ENCODE results near the gene DDX21. TPM values are rescaled to one million over a fixed set of nuclear protein-coding genes. Genes with fewer than 3 reads are reported as not detected.

The DDX21 gene
- total and polyA plus RNA-seq, 3 donors from 2014 or later = 38.3 to 51.3 (median 47.9) TPM

DNA sequence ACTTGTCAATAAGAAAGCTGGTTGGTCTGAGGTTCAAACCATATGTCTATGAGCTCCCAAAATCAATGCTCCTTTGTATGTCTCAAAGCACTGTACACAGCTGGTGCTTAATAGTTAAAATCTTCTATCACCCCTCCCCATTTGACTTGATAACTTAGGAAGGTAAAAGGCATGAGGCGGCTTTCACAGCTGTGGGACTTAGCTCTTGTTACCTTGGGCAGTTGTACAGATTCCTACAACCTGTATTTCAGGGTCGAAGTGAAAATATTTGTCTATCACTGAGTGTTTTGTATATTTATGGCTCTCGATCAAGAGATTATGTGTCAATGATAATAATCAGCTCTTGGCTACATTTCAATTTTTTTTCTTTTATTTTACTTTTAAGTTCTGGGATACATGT is 31.6 kb downstream of the DDX21 start:
- intact Hi-C loops (cut with DNase I; ENCODE audit: low total_unique reads) = no loop called here
- 69 to 70% methylated on average over 3 of the region's 3 CpGs for WGBS, 2 donors
- H3K4me1 ChIP-seq = peaks cover 24% of the 10 kb centered on the region
- peak overlapping the region in 1 of 2 donors; percentile 96 for H3K4me3 ChIP-seq
- TF ChIP-seq POLR2A (IDR thresholded peaks at IDR 0.05) = no peak
- TF ChIP-seq, protein P1, sequence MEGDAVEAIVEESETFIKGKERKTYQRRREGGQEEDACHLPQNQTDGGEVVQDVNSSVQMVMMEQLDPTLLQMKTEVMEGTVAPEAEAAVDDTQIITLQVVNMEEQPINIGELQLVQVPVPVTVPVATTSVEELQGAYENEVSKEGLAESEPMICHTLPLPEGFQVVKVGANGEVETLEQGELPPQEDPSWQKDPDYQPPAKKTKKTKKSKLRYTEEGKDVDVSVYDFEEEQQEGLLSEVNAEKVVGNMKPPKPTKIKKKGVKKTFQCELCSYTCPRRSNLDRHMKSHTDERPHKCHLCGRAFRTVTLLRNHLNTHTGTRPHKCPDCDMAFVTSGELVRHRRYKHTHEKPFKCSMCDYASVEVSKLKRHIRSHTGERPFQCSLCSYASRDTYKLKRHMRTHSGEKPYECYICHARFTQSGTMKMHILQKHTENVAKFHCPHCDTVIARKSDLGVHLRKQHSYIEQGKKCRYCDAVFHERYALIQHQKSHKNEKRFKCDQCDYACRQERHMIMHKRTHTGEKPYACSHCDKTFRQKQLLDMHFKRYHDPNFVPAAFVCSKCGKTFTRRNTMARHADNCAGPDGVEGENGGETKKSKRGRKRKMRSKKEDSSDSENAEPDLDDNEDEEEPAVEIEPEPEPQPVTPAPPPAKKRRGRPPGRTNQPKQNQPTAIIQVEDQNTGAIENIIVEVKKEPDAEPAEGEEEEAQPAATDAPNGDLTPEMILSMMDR (IDR thresholded peaks at IDR 0.05) = no peak
- DNase-seq = no peak
- no peaks in the 10 kb centered on the region for H3K36me3 ChIP-seq (ENCODE audit: low read depth, missing control alignments)
- H3K9me3 ChIP-seq = no peaks in the 10 kb centered on the region
- no peaks in the 10 kb centered on the region for H3K27me3 ChIP-seq
- H3K27ac ChIP-seq = no peak overlapping the region

DNA sequence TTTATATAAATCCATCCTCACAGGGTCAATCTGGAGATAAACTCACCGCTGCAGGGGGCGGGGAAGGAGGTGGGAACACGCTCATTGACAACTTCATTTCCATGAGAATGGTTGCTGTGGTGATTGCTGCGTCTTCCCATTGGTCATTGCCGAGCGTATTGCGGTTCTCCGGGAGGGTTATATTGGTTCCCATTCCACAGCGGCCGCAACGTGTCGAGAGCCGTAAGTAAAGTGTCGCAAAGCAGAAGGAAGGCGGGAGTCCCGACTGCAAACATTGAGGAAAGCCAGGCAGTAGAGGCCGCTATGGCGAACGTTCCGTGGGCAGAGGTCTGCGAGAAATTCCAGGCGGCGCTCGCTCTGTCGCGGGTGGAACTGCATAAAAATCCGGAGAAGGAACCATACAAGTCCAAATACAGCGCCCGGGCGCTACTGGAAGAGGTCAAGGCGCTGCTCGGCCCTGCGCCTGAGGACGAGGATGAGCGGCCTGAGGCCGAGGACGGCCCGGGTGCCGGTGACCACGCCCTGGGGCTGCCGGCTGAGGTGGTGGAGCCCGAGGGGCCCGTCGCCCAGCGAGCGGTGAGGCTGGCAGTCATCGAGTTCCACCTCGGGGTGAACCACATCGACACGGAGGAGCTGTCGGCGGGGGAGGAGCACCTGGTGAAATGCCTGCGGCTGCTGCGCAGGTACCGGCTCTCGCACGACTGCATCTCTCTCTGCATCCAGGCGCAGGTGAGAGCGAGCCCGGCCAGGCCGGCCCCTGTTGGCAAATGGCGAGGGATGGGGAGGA is 32.8 kb downstream of the DDX21 start, which contains the start of gene KIFBP:
KIFBP (plus strand) TSS at position 274 of the 787 bp plus-strand sequence; CDS start at position 304, 30 bp downstream.
- intact Hi-C loops (cut with DNase I; ENCODE audit: low total_unique reads) = no loop called here
- peak within 1 kb of the TSS; percentile 91 to 93 for H3K27ac ChIP-seq
- H3K4me1 ChIP-seq = peaks cover 30% of the 10 kb centered on the region
- WGBS, 2 donors = 0% methylated on average over 29 to 56 of the region's 62 CpGs
- no peaks in the 10 kb centered on the region for H3K9me3 ChIP-seq
- peak; percentile 99 for DNase-seq
- no peaks in the 10 kb centered on the region for H3K27me3 ChIP-seq
- peak; percentile 81 for TF ChIP-seq POLR2A (IDR thresholded peaks at IDR 0.05)
- TF ChIP-seq, protein P1 (IDR thresholded peaks at IDR 0.05) = peak in 1 of 3 experiments; percentile 41
- H3K36me3 ChIP-seq (ENCODE audit: low read depth, missing control alignments) = no peaks in the 10 kb centered on the region
- H3K4me3 ChIP-seq = peak within 1 kb of the TSS; percentile 90 to 96

DNA sequence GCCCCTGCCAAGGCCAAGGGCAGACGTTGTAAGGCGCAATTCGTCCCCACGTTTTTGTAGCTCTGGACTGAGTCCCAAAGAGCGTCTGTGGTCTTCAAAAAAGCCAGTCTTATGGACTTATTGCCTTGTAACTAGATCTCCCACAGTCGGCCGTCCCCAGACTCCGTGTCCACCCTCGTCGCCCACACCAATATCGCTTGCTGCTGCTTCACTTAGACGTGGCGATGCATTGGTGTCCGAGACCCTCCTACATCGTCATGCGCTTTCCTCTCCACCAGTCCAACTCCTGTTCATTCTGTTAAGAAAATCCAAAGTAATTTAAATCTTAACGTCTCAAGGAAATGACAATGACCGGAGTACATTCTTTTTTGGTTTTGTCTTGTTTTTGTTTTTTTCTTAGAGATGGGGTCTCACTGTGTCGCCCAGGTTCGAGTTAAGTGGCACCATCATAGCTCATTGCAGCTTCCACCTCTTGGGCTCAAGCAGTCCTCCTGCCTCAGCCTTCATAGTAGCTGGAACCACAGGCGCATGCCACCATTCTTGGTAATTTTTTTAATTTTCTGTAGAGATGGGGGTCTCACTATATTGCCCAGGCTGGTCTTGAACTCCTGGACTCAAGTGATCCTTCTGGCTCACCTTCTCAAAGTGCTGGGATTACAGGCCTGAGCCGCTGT is 33.5 kb downstream of the DDX21 start:
- peaks cover 25% of the 10 kb centered on the region for H3K4me1 ChIP-seq
- WGBS, 2 donors = 13 to 14% methylated on average over 18 to 22 of the region's 22 CpGs
- peak overlapping the region; percentile 91 to 93 for H3K27ac ChIP-seq
- no peak for DNase-seq
- H3K9me3 ChIP-seq = no peaks in the 10 kb centered on the region
- H3K27me3 ChIP-seq = no peaks in the 10 kb centered on the region
- no peaks in the 10 kb centered on the region for H3K36me3 ChIP-seq (ENCODE audit: low read depth, missing control alignments)
- H3K4me3 ChIP-seq = peak overlapping the region; percentile 90 to 96
- intact Hi-C loops (cut with DNase I; ENCODE audit: low total_unique reads) = no loop called here
- TF ChIP-seq, protein P1 (IDR thresholded peaks at IDR 0.05) = no peak
- TF ChIP-seq POLR2A (IDR thresholded peaks at IDR 0.05) = no peak

DNA sequence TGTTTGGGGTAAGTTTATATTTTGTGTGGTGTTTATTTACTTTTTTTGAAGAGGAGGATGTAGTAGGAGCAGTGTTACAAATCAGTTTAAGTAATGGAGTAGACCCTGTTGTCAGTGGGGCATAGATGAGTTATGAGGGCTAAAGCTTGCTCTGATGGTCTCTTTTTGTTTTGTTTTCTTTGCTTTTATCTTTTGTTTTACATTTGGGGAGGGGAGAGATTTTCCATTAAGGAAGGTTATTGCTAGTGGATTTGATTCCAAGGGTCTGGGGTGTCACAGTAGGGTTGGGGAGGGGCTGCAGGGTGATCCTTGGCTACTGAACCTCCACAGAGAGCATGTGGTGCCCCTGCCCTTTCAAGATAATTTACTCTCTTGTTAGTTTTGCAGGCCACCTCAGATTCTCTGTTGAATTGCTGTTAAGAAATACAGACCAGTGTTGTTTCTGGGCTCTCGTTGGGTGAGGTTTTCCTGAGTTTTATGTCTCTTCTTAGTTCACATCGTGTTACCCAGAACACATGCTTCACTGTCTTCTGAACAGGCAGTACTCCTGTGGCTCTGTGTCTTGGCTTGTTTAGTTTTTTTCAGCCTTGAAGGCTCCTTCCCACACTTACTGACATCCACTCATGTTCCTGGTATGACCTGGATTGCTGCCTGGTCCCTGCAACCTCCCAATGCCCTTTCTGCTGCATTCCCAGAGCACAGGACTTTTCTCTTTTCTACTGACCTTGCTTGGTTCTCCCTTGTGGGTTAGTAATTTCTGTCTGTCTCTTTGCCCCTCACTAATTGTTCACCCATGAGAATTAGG is 36.9 kb downstream of the DDX21 start:
- Histone ChIP-seq H3K9me3 (no peaks in the 10 kb centered on the region), H3K4me3 (no peak overlapping the region), H3K36me3 (ENCODE audit: low read depth, missing control alignments) (no peaks in the 10 kb centered on the region), H3K27ac (peak overlapping the region; percentile 2 to 62), H3K4me1 (peaks cover 23% of the 10 kb centered on the region), H3K27me3 (no peaks in the 10 kb centered on the region)
- peak; percentile 76 for DNase-seq
- WGBS, 2 donors = 28 to 55% methylated on average over 2 of the region's 2 CpGs
- TF ChIP-seq, protein P1 (IDR thresholded peaks at IDR 0.05) = no peak
- TF ChIP-seq POLR2A (IDR thresholded peaks at IDR 0.05) = no peak
- intact Hi-C loops (cut with DNase I; ENCODE audit: low total_unique reads) = no loop called here

All from testis (tissue), 3 donors.